Retinal pigment epithelial cell (primary cell): ENCODE results near the gene CREB5.

Experiments
- DNase-seq: peaks from one replicate; pipeline ENCODE4 v3.0.0-alpha.2; 2010; ENCODE audit warnings: low read depth
- H3K4me3 ChIP-seq: 2 replicates; pipeline ENCODE4 v1.5.1; 2011; ENCODE audit warnings: mild to moderate bottlenecking, low read length, control low read depth, moderate library complexity
- CTCF ChIP-seq: conservative IDR thresholded peaks from 2 replicates; pipeline ENCODE4 v1.5.1; 2011; ENCODE audit warnings: low read depth, low read length, control low read depth, inconsistent platforms

Gene CREB5

DNA sequence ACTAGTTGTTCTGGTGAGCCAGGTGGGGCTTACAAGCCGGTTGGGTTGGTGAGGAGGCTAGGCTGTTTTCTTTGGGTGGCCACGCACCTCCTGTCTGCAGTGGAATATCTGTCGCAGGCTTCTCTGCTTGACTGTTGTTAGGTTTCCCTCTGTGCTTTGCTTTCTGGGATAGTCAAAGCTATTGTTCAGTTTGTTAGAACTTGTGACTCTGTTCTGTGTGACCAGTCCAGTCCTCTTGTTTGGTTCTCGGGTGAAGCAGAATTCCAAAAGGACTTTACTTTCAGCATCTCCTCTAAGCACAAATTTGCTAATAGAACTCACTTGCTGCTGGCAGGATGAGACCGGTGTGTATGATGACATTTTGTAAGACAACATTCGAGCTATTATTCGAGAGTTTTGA, 105.3 kb downstream of the CREB5 start:
- TF ChIP-seq CTCF = no peak
- no peak for DNase-seq
- H3K4me3 ChIP-seq = no peak overlapping the region

GRCh38 chr7:28520074-28521015, 108.0 kb downstream of the CREB5 start:
- TF ChIP-seq CTCF = no peak
- H3K4me3 ChIP-seq = no peak overlapping the region
- no peak for DNase-seq

DNA sequence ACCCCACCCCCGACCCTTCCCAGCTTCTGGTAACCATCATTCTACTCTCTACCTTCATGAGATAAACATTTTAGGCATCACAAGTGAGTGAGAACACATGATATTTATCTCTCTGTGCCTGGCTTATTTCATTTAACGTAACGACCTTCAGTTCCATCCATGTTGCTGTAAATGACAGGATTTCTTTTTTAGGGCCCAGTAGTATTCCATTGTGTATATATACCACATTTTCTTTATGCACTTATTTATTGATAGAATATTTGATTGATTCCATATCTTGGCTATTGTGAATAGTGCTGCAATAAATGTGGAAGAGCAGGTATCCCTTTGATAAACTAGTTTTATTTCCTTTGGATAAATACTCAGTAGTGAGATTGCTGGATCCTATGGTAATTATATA, 112.7 kb downstream of the CREB5 start:
- no peak for DNase-seq
- no peak overlapping the region for H3K4me3 ChIP-seq
- no peak for TF ChIP-seq CTCF

GRCh38 chr7:28528899-28529298, 116.6 kb downstream of the CREB5 start:
- DNase-seq = no peak
- TF ChIP-seq CTCF = no peak
- H3K4me3 ChIP-seq = no peak overlapping the region

DNA sequence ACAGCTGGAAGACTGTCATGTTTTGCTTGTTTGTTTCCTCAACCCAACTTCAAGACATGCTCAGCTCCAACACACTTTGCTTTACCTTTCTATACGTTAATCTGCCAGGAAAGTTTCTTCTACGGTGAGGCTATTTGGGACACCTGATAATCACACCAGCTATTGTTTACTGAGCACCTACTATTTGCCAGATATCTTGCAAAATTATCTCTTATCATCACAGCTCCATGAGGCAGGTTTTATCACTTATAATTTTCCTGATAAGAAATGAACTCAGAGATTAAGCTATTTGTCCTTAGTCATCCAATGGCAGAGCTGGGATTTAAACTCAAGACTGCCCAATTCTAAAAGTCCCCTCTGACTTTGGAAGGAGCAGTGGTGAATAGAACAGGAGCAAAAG, 117.4 kb downstream of the CREB5 start:
- no peak for TF ChIP-seq CTCF
- H3K4me3 ChIP-seq = no peak overlapping the region
- no peak for DNase-seq

DNA sequence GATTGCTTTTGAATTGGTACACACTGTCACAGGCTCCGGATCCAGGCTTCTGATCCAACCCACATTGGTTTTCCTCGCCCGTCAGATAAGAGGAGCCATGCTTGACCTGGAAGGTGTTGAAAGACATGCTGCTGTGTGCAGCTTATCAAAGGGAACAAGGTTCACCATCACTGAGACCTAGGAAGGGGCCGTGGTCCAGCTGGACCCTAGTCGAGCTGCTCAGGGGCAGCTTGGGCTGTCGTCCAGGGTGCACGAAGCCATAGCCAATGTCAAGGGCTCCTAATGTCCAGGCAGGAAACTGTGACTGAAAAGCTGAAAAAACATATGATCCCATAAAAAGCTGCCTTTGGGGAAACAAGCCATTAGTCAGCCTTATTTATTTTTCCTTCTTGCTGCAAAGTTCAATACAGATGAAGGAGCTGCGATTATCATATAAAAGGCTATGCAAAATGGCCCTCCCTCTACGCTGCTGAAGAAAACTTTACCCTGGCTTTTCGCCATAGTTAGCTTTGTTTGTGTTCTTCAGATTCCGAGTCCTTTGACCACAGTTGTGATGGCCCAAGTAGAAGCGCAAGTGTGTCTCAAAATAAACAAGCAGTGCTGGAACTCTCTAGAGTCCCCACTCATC, 118.0 kb downstream of the CREB5 start:
- H3K4me3 ChIP-seq = no peak overlapping the region
- DNase-seq = no peak
- TF ChIP-seq CTCF = no peak

DNA sequence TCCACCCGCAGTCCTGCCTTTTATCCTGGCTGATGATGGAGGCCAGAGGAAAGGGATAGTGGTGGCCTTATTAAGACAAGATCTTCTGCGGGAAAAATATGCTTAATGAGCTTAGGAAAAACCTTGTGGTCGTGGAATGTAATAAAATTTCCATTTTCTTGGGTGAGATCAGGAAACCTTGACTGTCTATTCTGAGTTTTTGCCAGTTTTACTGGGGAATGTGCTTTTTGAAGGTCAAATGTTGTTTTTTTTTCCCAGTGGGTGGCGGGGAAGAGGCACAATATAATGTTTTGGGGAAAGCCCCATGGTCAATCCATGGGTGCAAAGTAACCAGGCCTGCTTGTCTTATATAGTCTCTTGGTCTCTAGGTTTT, 118.5 kb downstream of the CREB5 start:
- H3K4me3 ChIP-seq = no peak overlapping the region
- no peak for TF ChIP-seq CTCF
- DNase-seq = no peak
